Keratinocyte (primary cell): Measurements from ENCODE around the gene ABCG1. TPM values are rescaled to one million over a fixed set of nuclear protein-coding genes. Genes with fewer than 3 reads are reported as not detected.

Experiments used
- DNase-seq: peaks from one replicate; pipeline ENCODE4 v3.0.0-alpha.2; 2011; ENCODE audit warnings: low read depth, missing footprints, low spot score
- FAIRE-seq: peaks from 2 replicates; lab custom pipeline; 2011; peaks lifted over from hg19 to GRCh38; lab: Jason Lieb, UNC
- H2AFZ ChIP-seq: 2 replicates; pipeline ENCODE4 v1.6.0; 2012; ENCODE audit warnings: low read length, control low read depth, inconsistent platforms; ENCODE audit not compliant: control insufficient read depth
- H3K27ac ChIP-seq: 2 replicates; pipeline ENCODE4 v1.5.1; 2011; ENCODE audit warnings: low read length; ENCODE audit not compliant: control insufficient read depth, insufficient read depth
- H3K27me3 ChIP-seq: 3 replicates; pipeline ENCODE4 v1.6.0; 2011; ENCODE audit warnings: low read length; ENCODE audit not compliant: control insufficient read depth, insufficient read depth; ENCODE audit errors: extremely low read depth
- H3K36me3 ChIP-seq, 2 experiments: 2 replicates in 1 of 2; 3 replicates in 1 of 2; pipeline ENCODE4 v1.5.1; 2011; ENCODE audit warnings: low read length in 2 of 2, mild to moderate bottlenecking in 1 of 2; ENCODE audit not compliant: control insufficient read depth in 2 of 2, insufficient read depth in 2 of 2; ENCODE audit errors: extremely low read depth in 1 of 2
- H3K4me1 ChIP-seq: 3 replicates; pipeline ENCODE4 v1.5.1; 2011; ENCODE audit warnings: low read length; ENCODE audit not compliant: control insufficient read depth, insufficient read depth; ENCODE audit errors: extremely low read depth
- H3K4me2 ChIP-seq: 3 replicates; pipeline ENCODE4 v1.6.0; 2011; ENCODE audit warnings: low read depth, low read length; ENCODE audit not compliant: control insufficient read depth, insufficient read depth; ENCODE audit errors: extremely low read depth
- H3K4me3 ChIP-seq, 3 experiments: fragments of 200-600 bp in 1 of 3; sonication (generic) in 1 of 3; 2 replicates in 2 of 3; 3 replicates in 1 of 3; pipeline ENCODE4 v1.5.1; 2011 to 2016; ENCODE audit warnings: low read length in 3 of 3, mild to moderate bottlenecking in 3 of 3, control low read depth in 2 of 3, inconsistent platforms in 1 of 3, low read depth in 1 of 3, mixed read lengths in 1 of 3, mixed run types in 1 of 3, moderate library complexity in 1 of 3; ENCODE audit not compliant: control insufficient read depth in 2 of 3, insufficient read depth in 2 of 3; ENCODE audit errors: extremely low read depth in 1 of 3
- H3K79me2 ChIP-seq: 2 replicates; pipeline ENCODE4 v1.6.0; 2012; ENCODE audit warnings: low read length; ENCODE audit not compliant: control insufficient read depth, insufficient read depth
- H3K9ac ChIP-seq: 3 replicates; pipeline ENCODE4 v1.6.0; 2011; ENCODE audit warnings: low read length; ENCODE audit not compliant: control insufficient read depth, insufficient read depth; ENCODE audit errors: extremely low read depth
- H3K9me1 ChIP-seq: 3 replicates; pipeline ENCODE4 v1.6.0; 2011; ENCODE audit warnings: low read length; ENCODE audit not compliant: control insufficient read depth, insufficient read depth; ENCODE audit errors: extremely low read depth
- H3K9me3 ChIP-seq: 2 replicates; pipeline ENCODE4 v1.5.1; 2012; ENCODE audit warnings: low read depth, low read length; ENCODE audit not compliant: control insufficient read depth
- H4K20me1 ChIP-seq: 3 replicates; pipeline ENCODE4 v1.6.0; 2011; ENCODE audit warnings: low read length; ENCODE audit not compliant: control insufficient read depth, insufficient read depth; ENCODE audit errors: extremely low read depth
- EZH2 ChIP-seq: IDR thresholded peaks from one replicate; pipeline ENCODE4 v1.6.1; 2012; ENCODE audit warnings: inconsistent platforms, mild to moderate bottlenecking, low read length, moderate library complexity
- dilution Hi-C: fragments of 300-500 bp; cut with MboI; formaldehyde crosslinking; loops from one replicate; pipeline ENCODE4 v1.7.0; 2020; ENCODE audit warnings: low sequenced_read_pairs; ENCODE audit not compliant: extremely low pct_ligation_motif_present
- polyA plus RNA-seq, 5 experiments: library from polyadenylated mRNA; depleted of rRNA in 3 of 5; stranded (reverse) in 3 of 5; stranded (forward) in 1 of 5; unstranded in 1 of 5; fragments of >200 nt; gene quantifications; 1 replicate in 1 of 5; 2 replicates in 3 of 5; 3 replicates in 1 of 5; pipeline versions ENCODE4 v1.2.1 to v1.2.3, GENCODE V29; 2011 to 2012; ENCODE audit warnings: missing spikeins in 2 of 5, low read depth in 1 of 5, low replicate concordance in 1 of 5
- TF ChIP-seq, protein P1 (sequence below), 3 experiments: IDR thresholded peaks in 1 of 3; conservative IDR thresholded peaks in 1 of 3; optimal IDR thresholded peaks in 1 of 3; 2 replicates in 2 of 3; 3 replicates in 1 of 3; pipeline versions ENCODE3 to v1.5.1; 2011; ENCODE audit warnings: low read length in 3 of 3, mild to moderate bottlenecking in 3 of 3, moderate library complexity in 2 of 3, control low read depth in 1 of 3, inconsistent platforms in 1 of 3; ENCODE audit not compliant: insufficient read depth in 2 of 3; ENCODE audit errors: extremely low read depth in 1 of 3

Gene ABCG1
- polyA plus RNA-seq, 1 donor (not counting 4 experiments of a cell fraction or from before 2014, with no cell fraction given): 3.3 TPM

DNA sequence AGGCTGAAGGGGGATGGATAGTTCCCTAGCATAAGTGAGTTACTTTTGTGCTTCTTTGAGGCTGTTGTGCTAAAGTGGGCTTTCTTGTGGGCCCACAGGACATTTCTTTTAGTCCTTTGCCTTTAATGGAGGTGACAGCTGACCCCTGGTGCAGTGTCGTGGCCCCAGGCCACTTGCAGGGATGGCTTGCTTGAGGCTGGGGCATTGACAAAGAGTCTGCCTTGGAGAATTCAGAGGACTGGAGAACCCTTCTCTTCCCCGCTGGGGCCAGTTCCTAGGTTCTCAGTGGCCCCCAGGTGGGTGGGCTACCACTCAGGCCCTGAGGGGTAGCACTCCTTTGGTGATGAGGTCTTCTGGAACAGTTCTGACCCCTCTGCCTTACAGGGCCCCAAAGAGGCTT, 12.8 kb downstream of the ABCG1 start:
- FAIRE-seq (no peak), DNase-seq (no peak)
- H3K4me3 ChIP-seq: no peak overlapping the region
- dilution Hi-C loops: no loop called here
- no peaks in the 10 kb centered on the region for H3K9me3 ChIP-seq
- no peak overlapping the region for H3K27ac ChIP-seq
- TF ChIP-seq, protein P1, sequence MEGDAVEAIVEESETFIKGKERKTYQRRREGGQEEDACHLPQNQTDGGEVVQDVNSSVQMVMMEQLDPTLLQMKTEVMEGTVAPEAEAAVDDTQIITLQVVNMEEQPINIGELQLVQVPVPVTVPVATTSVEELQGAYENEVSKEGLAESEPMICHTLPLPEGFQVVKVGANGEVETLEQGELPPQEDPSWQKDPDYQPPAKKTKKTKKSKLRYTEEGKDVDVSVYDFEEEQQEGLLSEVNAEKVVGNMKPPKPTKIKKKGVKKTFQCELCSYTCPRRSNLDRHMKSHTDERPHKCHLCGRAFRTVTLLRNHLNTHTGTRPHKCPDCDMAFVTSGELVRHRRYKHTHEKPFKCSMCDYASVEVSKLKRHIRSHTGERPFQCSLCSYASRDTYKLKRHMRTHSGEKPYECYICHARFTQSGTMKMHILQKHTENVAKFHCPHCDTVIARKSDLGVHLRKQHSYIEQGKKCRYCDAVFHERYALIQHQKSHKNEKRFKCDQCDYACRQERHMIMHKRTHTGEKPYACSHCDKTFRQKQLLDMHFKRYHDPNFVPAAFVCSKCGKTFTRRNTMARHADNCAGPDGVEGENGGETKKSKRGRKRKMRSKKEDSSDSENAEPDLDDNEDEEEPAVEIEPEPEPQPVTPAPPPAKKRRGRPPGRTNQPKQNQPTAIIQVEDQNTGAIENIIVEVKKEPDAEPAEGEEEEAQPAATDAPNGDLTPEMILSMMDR (optimal IDR thresholded peaks at IDR 0.05 in 1 of 3, IDR thresholded peaks at IDR 0.05 in 1 of 3, conservative IDR thresholded peaks at IDR 0.05 in 1 of 3; ENCODE audit: extremely low read depth in 1 of 3, insufficient read depth in 2 of 3, low read length in 3 of 3): no peak
- TF ChIP-seq EZH2: no peak
- no peaks in the 10 kb centered on the region for H4K20me1 ChIP-seq
- H3K36me3 ChIP-seq: no peaks in the 10 kb centered on the region
- peaks cover 3% of the 10 kb centered on the region for H3K9me1 ChIP-seq
- H3K4me2 ChIP-seq: no peak overlapping the region
- H3K9ac ChIP-seq: no peak overlapping the region
- H2AFZ ChIP-seq: no peak overlapping the region
- no peaks in the 10 kb centered on the region for H3K79me2 ChIP-seq
- H3K4me1 ChIP-seq: peaks cover 51% of the 10 kb centered on the region
- peaks cover 4% of the 10 kb centered on the region for H3K27me3 ChIP-seq

DNA sequence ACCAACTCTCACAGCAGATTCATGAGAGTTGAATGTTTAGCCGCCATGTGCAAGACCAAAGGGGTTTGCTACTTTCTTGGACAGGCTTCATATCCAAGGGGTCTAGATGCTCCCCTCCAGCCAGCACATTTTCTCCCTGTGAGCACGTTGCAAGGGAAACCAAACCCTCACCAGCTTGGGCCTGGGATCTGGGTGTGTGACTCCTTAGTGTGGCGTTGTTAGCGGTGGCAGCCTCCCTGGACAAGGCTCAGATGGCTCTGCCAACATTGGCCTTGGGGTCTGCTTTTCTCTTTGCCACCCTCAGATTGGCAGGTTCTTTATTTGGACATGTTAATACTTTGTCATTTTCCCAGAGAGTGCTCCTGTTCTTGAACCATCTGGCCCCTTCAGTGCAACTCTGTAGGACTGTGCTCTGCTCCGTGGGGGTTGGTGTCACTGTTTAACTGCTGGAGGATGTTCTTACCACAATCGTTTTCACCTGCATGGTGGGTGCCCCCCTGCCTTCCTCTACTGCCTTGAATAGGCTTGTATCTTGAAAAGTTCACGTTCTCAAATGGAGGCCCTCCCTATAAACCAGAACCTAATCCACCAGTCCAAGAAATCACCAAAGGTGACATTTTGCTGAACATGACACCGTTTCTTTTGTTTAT, 13.4 kb downstream of the ABCG1 start:
- Histone ChIP-seq H3K9ac (no peak overlapping the region), H3K4me2 (no peak overlapping the region), H3K4me3 (no peak overlapping the region), H3K79me2 (no peaks in the 10 kb centered on the region), H3K9me3 (no peaks in the 10 kb centered on the region), H4K20me1 (no peaks in the 10 kb centered on the region), H3K27me3 (peaks cover 4% of the 10 kb centered on the region), H3K4me1 (peaks cover 51% of the 10 kb centered on the region), H3K36me3 (no peaks in the 10 kb centered on the region), H3K27ac (no peak overlapping the region), H2AFZ (no peak overlapping the region), H3K9me1 (peaks cover 3% of the 10 kb centered on the region)
- FAIRE-seq (no peak), DNase-seq (no peak)
- dilution Hi-C loops: no loop called here
- TF ChIP-seq EZH2: no peak
- TF ChIP-seq, protein P1 (optimal IDR thresholded peaks at IDR 0.05 in 1 of 3, IDR thresholded peaks at IDR 0.05 in 1 of 3, conservative IDR thresholded peaks at IDR 0.05 in 1 of 3; ENCODE audit: extremely low read depth in 1 of 3, insufficient read depth in 2 of 3, low read length in 3 of 3): no peak
